Measurements from ENCODE around the gene TMEM187.

Gene TMEM187

DNA sequence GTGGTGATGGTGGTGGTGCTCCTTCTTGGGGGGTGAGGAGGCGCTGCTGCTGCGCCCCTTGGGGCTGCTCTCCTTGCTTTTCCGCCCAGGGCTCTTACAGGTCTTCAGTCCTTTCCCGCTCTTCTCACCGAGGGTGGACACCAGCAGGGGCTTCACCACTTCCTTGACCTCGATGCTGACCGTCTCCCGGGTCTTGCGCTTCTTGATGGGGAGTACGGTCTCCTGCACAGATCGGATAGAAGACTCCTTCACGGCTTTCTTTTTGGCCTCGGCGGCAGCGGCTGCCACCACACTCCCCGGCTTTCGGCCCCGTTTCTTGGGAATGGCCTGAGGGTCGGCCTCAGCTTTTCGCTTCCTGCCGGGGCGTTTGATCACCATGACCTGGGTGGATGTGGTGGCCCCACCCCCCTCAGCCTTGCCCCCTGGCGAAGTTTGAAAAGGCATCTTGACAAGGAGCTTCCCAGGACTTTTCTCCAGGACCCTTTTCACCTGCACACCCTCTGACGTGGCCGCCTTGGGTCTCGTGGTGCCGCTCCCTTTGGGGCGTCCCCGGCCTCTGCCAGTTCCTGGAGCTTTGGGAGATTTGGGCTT, 58.3 kb downstream of the TMEM187 start:
- Histone ChIP-seq H3K9ac (ENCODE audit: low read length) (no peak overlapping the region), H3K27me3 (ENCODE audit: control insufficient read depth, insufficient read depth, low read length) (no peaks in the 10 kb centered on the region), H3K4me1 (ENCODE audit: control insufficient read depth, low read depth, low read length) (peaks cover 16% of the 10 kb centered on the region), H3K36me3 (ENCODE audit: control insufficient read depth, low read depth, low read length) (peaks cover 3% of the 10 kb centered on the region), H3K4me3 (ENCODE audit: low read length) (no peak overlapping the region), H3K27ac (ENCODE audit: low read length) (no peak overlapping the region), H3K9me3 (ENCODE audit: control insufficient read depth, low read depth, low read length) (peaks cover 6% of the 10 kb centered on the region)

DNA sequence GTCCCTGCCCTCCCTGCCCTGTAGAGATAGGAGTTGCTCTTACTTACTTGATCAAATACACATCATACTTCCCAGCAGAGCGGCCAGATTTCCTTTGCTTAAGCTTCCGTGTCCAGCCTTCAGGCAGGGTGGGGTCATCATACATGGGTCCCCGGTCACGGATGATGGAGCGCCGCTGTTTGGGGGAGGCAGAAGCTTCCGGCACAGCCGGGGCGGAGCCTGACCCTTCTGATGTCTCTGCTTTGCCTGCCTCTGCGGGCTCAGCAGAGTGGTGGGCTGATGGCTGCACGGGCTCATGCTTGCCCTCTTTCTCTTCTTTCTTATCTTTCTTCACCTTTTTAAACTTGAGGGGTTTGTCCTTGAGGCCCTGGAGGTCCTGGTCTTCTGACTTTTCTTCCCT, 59.6 kb downstream of the TMEM187 start:
- H3K27ac ChIP-seq (ENCODE audit: low read length): no peak overlapping the region
- no peak overlapping the region for H3K4me3 ChIP-seq (ENCODE audit: low read length)
- H3K36me3 ChIP-seq (ENCODE audit: control insufficient read depth, low read depth, low read length): peaks cover 3% of the 10 kb centered on the region
- H3K4me1 ChIP-seq (ENCODE audit: control insufficient read depth, low read depth, low read length): peaks cover 16% of the 10 kb centered on the region
- no peaks in the 10 kb centered on the region for H3K27me3 ChIP-seq (ENCODE audit: control insufficient read depth, insufficient read depth, low read length)
- H3K9ac ChIP-seq (ENCODE audit: low read length): no peak overlapping the region
- peaks cover 6% of the 10 kb centered on the region for H3K9me3 ChIP-seq (ENCODE audit: control insufficient read depth, low read depth, low read length)

DNA sequence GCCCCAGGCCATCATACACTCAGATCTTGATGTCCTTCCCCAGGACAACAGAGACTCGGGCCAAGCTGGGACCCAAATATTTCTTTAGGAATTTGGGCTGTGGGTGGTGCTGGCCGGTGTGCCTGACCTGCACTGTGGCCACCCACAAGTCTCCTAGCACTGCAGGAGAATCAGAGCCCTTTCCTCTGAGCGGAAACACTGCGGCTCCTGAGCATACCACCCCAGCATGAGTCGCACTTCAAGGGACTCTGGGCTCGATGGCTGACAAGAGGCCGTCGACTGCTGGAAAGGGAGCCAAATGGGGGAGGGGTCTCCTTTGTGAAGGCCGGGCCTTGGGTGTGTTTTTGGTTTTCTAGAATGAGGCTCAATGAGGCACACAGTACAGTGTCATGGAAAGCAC, 60.1 kb downstream of the TMEM187 start:
- Histone ChIP-seq H3K4me1 (ENCODE audit: control insufficient read depth, low read depth, low read length) (peaks cover 16% of the 10 kb centered on the region), H3K36me3 (ENCODE audit: control insufficient read depth, low read depth, low read length) (peaks cover under 1% of the 10 kb centered on the region), H3K27ac (ENCODE audit: low read length) (no peak overlapping the region), H3K27me3 (ENCODE audit: control insufficient read depth, insufficient read depth, low read length) (no peaks in the 10 kb centered on the region), H3K9ac (ENCODE audit: low read length) (no peak overlapping the region), H3K4me3 (ENCODE audit: low read length) (no peak overlapping the region), H3K9me3 (ENCODE audit: control insufficient read depth, low read depth, low read length) (peaks cover 6% of the 10 kb centered on the region)
